ENCODE measurements around the gene MRPS10.
A peak's percentile ranks its signal among the peaks of the same experiment; 100 is the strongest.
"Not testable (repeated sequence)": the region's sequence is repeated elsewhere in the genome, so short reads cannot be mapped to it uniquely, and the experiment has no call there.

The MRPS10 gene

DNA sequence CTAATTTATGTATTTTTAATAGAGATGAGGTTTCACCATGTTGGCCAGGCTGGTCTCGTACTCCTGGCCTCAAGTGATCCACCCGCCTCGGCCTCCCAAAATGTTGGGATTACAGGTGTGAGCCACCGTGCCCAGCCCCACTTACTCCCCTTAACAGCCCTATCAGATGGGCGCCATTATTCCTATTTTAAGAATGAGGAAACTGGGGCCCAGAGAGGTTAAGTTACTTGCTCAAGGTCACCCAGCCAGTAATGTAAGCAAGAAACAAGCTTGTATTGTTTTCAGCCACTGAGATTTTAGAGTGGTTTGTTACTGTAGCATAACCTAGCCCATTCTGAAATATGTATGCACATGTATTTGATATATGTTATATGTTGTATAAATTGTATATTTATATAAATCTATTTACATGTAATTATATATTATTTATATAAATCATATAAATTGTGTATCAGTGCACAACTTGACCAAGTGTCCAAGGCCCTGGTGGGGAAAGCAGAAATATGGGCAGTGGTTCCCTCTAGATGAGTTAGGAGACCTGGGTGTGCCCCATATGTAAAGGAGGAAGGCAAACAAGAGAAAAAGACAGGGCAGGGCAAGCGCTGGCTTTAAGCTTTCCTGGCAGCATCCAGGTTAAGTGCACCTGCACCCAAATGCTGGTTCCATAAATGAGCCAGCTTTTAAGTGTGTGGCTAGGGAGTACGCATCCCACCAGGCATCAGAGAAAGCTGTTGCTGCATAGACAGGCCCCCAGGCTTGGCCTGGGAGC, 45.7 kb downstream of the MRPS10 start:
- DNase-seq = no peak

DNA sequence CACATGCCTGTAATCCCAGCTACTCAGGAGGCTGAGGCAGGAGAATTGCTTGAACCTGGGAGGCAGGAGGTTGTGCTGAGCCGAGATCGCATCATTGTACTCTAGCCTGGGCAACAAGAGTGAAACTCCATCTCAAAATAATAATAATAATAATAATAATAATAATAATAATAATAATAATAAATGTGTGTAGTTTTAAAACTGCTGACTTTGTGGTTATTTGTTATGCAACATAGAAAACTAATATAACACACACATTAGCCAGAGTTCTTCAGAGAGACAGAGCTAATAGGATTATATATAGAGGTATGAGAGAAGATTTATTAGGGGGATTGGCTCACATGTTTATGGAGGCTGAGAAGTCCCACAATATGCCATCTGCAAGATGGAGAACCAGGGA, 47.9 kb downstream of the MRPS10 start:
- DNase-seq = not testable (repeated sequence)

GRCh38 chr6:42168650-42169049, 49.0 kb downstream of the MRPS10 start:
- DNase-seq = no peak

GRCh38 chr6:42166444-42167141, 51.1 kb downstream of the MRPS10 start:
- DNase-seq = peak; percentile 76

- no peak for DNase-seq
Observed at GRCh38 chr6:42165016-42165415, 52.6 kb downstream of the MRPS10 start.

GRCh38 chr6:42163981-42164380, 53.7 kb downstream of the MRPS10 start:
- peak; percentile 31 for DNase-seq

DNA sequence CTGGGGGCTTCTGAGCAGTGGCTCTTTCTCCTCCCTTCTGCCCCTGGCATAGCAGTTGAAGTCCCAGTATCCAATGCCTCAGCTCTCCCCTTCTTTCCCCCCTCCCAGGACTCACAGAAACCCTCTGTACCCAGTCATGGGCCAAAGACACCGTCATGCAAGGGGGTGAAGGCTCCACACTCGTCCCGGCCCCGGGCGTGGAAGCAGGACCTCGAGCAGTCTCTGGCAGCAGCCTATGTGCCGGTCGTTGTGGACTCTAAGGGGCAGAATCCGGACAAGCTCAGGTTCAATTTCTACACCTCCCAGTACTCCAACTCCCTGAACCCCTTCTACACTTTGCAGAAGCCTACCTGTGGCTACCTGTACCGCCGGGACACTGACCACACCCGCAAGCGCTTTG, 54.8 kb downstream of the MRPS10 start:
- no peak for DNase-seq

GRCh38 chr6:42162384-42162783, 55.3 kb downstream of the MRPS10 start:
- no peak for DNase-seq

DNA sequence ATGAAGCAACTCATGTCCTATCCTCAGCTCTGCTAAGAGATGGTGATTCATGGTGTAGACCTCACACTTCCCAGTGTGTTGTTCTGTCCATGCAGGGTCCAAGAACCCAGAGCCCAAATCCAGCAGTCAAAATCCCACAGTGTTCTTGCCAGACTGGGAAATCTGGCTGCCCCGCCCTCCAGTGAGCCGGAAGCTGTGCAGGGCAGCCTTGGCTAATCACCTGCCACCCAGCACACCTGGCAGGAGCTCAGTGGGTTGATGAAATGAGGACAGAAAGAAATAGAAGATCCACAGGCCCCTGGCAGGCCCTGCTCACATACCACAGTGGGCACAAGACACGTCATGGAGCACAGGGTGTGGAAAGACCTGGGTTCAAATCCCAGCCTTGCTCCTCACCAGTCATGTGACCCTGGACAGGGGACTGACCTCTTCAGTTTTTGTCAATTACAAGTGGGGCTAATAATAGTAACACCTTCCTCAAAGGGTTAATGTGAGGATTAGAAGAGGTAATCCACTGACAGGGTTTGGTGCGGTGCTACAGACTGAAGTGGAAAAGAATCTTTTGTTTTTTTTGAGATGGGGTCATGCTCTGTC, 58.1 kb downstream of the MRPS10 start:
- no peak for DNase-seq

GRCh38 chr6:42158631-42159030, 59.0 kb downstream of the MRPS10 start:
- no peak for DNase-seq

GRCh38 chr6:42158011-42158410, 59.6 kb downstream of the MRPS10 start:
- no peak for DNase-seq

Measured in suppressor macrophage treated with lipopolysaccharide for 4 hours (primary cell).